NCI-H2227 (cell line): ENCODE results near the gene H2BK1.
A peak's percentile ranks its signal among the peaks of the same experiment; 100 is the strongest.

Experiments used
- DNase-seq: peaks from one replicate; lab custom pipeline; 2025; ENCODE audit not compliant: unreplicated experiment; lab: John Stamatoyannopoulos, UW

H2BK1 gene

GRCh38 chr7:151210087-151210854 lies at the start of gene H2BK1:
TSS of gene H2BK1 (minus strand) at chr7:151210488. CDS start at chr7:151210318, 170 bp downstream.
- DNase-seq: no peak

GRCh38 chr7:151257990-151258389 lies 47.7 kb upstream of the H2BK1 start:
- no peak for DNase-seq

- no peak for DNase-seq
These were observed 46.2 kb upstream of the H2BK1 start for GRCh38 chr7:151256410-151257045.

GRCh38 chr7:151255390-151255789 lies 45.1 kb upstream of the H2BK1 start:
- DNase-seq: no peak

- DNase-seq: no peak
These were observed 44.6 kb upstream of the H2BK1 start for GRCh38 chr7:151254851-151255250.

GRCh38 chr7:151254316-151254715 lies 44.0 kb upstream of the H2BK1 start:
- DNase-seq: no peak

GRCh38 chr7:151252961-151253711 lies 42.8 kb upstream of the H2BK1 start:
- DNase-seq: peak; percentile 35

GRCh38 chr7:151252561-151252835 lies 42.2 kb upstream of the H2BK1 start:
- DNase-seq: no peak

GRCh38 chr7:151251689-151252560 lies 41.6 kb upstream of the H2BK1 start:
- DNase-seq: peak; percentile 95

- DNase-seq: peak; percentile 71
These were observed 41.0 kb upstream of the H2BK1 start for GRCh38 chr7:151251328-151251688.

- DNase-seq: no peak
These were observed 40.2 kb upstream of the H2BK1 start for GRCh38 chr7:151250181-151251132.

GRCh38 chr7:151249732-151250072 lies 39.4 kb upstream of the H2BK1 start:
- DNase-seq: peak; percentile 61

- DNase-seq: peak; percentile 64
These were observed 38.9 kb upstream of the H2BK1 start for GRCh38 chr7:151249034-151249731.

- DNase-seq: peak; percentile 76
These were observed 38.2 kb upstream of the H2BK1 start, which contains the start of gene SMARCD3 for GRCh38 chr7:151248346-151249033. TSS of gene SMARCD3 (minus strand) at chr7:151248694. CDS start at chr7:151248562, 132 bp downstream.

- peak; percentile 45 for DNase-seq
These were observed 37.5 kb upstream of the H2BK1 start for GRCh38 chr7:151247611-151248345.

GRCh38 chr7:151246851-151247580 lies 36.7 kb upstream of the H2BK1 start:
- no peak for DNase-seq

GRCh38 chr7:151246102-151246850 lies 36.0 kb upstream of the H2BK1 start:
- peak; percentile 58 for DNase-seq
